OCI-LY7 (cell line): ENCODE results near the gene GTF2H1.

Source experiments
- EZH2phosphoT487 ChIP-seq: fragments of 200-600 bp; sonication (generic); IDR thresholded peaks from 2 replicates; pipeline ENCODE4 v1.6.1; 2018; ENCODE audit warnings: low read depth, borderline replicate concordance, mild to moderate bottlenecking, mixed run types, antibody characterized with exemption, low read length, moderate library complexity, mixed read lengths
- TF ChIP-seq, protein P1 (sequence below): fragments of 200-600 bp; sonication (generic); conservative IDR thresholded peaks from 2 replicates; pipeline ENCODE4 v1.5.1; 2014; ENCODE audit warnings: mild to moderate bottlenecking, antibody characterized with exemption, low read length, moderate library complexity, mixed read lengths

DNA sequence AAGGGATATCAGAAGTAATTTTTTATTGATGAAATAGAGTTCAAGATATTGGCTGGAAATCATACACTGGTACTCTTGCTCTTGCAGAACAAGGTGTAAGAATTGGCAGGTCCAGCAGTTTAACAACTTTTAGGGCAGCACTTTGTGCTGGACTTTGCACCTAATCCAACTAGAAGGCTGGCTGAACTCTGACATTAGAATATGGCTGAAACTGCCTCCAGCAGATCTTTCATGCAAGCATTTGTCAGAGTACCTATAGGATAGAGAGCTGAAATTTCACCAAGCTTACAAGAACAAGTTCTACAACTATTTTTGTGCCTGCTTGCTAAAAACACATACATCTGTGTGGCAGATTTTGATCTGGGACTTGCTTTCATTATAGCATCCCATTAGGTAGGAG, 17.6 kb upstream of the GTF2H1 start:
- TF ChIP-seq, protein P1, sequence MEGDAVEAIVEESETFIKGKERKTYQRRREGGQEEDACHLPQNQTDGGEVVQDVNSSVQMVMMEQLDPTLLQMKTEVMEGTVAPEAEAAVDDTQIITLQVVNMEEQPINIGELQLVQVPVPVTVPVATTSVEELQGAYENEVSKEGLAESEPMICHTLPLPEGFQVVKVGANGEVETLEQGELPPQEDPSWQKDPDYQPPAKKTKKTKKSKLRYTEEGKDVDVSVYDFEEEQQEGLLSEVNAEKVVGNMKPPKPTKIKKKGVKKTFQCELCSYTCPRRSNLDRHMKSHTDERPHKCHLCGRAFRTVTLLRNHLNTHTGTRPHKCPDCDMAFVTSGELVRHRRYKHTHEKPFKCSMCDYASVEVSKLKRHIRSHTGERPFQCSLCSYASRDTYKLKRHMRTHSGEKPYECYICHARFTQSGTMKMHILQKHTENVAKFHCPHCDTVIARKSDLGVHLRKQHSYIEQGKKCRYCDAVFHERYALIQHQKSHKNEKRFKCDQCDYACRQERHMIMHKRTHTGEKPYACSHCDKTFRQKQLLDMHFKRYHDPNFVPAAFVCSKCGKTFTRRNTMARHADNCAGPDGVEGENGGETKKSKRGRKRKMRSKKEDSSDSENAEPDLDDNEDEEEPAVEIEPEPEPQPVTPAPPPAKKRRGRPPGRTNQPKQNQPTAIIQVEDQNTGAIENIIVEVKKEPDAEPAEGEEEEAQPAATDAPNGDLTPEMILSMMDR = no peak
- no peak for TF ChIP-seq EZH2phosphoT487
